ENCODE measurements around the gene TBC1D9B. TPM values are rescaled to one million over a fixed set of nuclear protein-coding genes. Genes with fewer than 3 reads are reported as not detected.

TBC1D9B gene
- total and polyA plus RNA-seq, 2 of the 13 experiments (the other 11 are each of a cell fraction or from before 2014, with no cell fraction given): 35.0 to 50.0 TPM

GRCh38 chr5:179820483-179821297 is 87.0 kb downstream of the TBC1D9B start, which contains the start of gene SQSTM1 (continued):
- peak; percentile 96 for TF ChIP-seq ERF (CRISPR knock-in tag; IDR thresholded peaks at IDR 0.05)
- TF ChIP-seq ZNF546 (CRISPR knock-in tag; conservative IDR thresholded peaks at IDR 0.05): peak; percentile 64; the same call in 1 of the 2 replicates
- TF ChIP-seq DR1 (CRISPR knock-in tag; IDR thresholded peaks at IDR 0.05): peak; percentile 98
- no peak for TF ChIP-seq MTA3 (CRISPR knock-in tag; IDR thresholded peaks at IDR 0.05)
- TF ChIP-seq ZNF577 (CRISPR knock-in tag; IDR thresholded peaks at IDR 0.05; ENCODE audit: borderline replicate concordance, low read depth): no peak
- peak; percentile 20 for TF ChIP-seq BCL3 (CRISPR knock-in tag; IDR thresholded peaks at IDR 0.05)
- no peak for TF ChIP-seq KDM6A (CRISPR knock-in tag; IDR thresholded peaks at IDR 0.05; ENCODE audit: low read depth)
- peak; percentile 84; the same call in 1 of the 2 replicates for TF ChIP-seq ZNF709 (CRISPR knock-in tag; IDR thresholded peaks at IDR 0.05)
- no peak for TF ChIP-seq STAG1 (CRISPR knock-in tag; IDR thresholded peaks at IDR 0.05)
- peak; percentile 97 for TF ChIP-seq POLR2AphosphoS5 (IDR thresholded peaks at IDR 0.05; ENCODE audit: low read depth, low read length)
- TF ChIP-seq ZNF234 (CRISPR knock-in tag; conservative IDR thresholded peaks at IDR 0.05): 0 out of 2 replicates have a peak, but pooled peaks have one; percentile 75
- no peak for TF ChIP-seq DNMT1 (CRISPR knock-in tag; IDR thresholded peaks at IDR 0.05)
- no peak for TF ChIP-seq RCOR2 (CRISPR knock-in tag; IDR thresholded peaks at IDR 0.05)
- TF ChIP-seq HOXA5 (CRISPR knock-in tag; IDR thresholded peaks at IDR 0.05): 0 out of 2 replicates have a peak, but pooled peaks have one; percentile 57
- TF ChIP-seq, protein P1, sequence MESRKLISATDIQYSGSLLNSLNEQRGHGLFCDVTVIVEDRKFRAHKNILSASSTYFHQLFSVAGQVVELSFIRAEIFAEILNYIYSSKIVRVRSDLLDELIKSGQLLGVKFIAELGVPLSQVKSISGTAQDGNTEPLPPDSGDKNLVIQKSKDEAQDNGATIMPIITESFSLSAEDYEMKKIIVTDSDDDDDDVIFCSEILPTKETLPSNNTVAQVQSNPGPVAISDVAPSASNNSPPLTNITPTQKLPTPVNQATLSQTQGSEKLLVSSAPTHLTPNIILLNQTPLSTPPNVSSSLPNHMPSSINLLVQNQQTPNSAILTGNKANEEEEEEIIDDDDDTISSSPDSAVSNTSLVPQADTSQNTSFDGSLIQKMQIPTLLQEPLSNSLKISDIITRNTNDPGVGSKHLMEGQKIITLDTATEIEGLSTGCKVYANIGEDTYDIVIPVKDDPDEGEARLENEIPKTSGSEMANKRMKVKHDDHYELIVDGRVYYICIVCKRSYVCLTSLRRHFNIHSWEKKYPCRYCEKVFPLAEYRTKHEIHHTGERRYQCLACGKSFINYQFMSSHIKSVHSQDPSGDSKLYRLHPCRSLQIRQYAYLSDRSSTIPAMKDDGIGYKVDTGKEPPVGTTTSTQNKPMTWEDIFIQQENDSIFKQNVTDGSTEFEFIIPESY (CRISPR knock-in tag; IDR thresholded peaks at IDR 0.05): no peak
- TF ChIP-seq ZFP90 (CRISPR knock-in tag; IDR thresholded peaks at IDR 0.05; ENCODE audit: borderline replicate concordance): peak; percentile 25; the same call in 1 of the 2 replicates
- TF ChIP-seq ZNF747 (CRISPR knock-in tag; IDR thresholded peaks at IDR 0.05; ENCODE audit: borderline replicate concordance): 0 out of 2 replicates have a peak, but pooled peaks have one; percentile 56
- TF ChIP-seq ZFP82 (CRISPR knock-in tag; IDR thresholded peaks at IDR 0.05; ENCODE audit: borderline replicate concordance): no peak
- no peak for TF ChIP-seq ZNF674 (CRISPR knock-in tag; IDR thresholded peaks at IDR 0.05; ENCODE audit: low read depth)
- TF ChIP-seq, protein P2, sequence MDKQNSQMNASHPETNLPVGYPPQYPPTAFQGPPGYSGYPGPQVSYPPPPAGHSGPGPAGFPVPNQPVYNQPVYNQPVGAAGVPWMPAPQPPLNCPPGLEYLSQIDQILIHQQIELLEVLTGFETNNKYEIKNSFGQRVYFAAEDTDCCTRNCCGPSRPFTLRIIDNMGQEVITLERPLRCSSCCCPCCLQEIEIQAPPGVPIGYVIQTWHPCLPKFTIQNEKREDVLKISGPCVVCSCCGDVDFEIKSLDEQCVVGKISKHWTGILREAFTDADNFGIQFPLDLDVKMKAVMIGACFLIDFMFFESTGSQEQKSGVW (CRISPR knock-in tag; IDR thresholded peaks at IDR 0.05; ENCODE audit: borderline replicate concordance): no peak
- TF ChIP-seq, protein P3, sequence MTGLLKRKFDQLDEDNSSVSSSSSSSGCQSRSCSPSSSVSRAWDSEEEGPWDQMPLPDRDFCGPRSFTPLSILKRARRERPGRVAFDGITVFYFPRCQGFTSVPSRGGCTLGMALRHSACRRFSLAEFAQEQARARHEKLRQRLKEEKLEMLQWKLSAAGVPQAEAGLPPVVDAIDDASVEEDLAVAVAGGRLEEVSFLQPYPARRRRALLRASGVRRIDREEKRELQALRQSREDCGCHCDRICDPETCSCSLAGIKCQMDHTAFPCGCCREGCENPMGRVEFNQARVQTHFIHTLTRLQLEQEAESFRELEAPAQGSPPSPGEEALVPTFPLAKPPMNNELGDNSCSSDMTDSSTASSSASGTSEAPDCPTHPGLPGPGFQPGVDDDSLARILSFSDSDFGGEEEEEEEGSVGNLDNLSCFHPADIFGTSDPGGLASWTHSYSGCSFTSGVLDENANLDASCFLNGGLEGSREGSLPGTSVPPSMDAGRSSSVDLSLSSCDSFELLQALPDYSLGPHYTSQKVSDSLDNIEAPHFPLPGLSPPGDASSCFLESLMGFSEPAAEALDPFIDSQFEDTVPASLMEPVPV (CRISPR knock-in tag; IDR thresholded peaks at IDR 0.05): no peak
- TF ChIP-seq RFXANK (CRISPR knock-in tag; IDR thresholded peaks at IDR 0.05): no peak
- no peak for TF ChIP-seq KDM1A (CRISPR knock-in tag; IDR thresholded peaks at IDR 0.05)
- no peak for TF ChIP-seq ETV6 (CRISPR knock-in tag; conservative IDR thresholded peaks at IDR 0.05)
- TF ChIP-seq POLR2A (IDR thresholded peaks at IDR 0.05; ENCODE audit: insufficient read depth in 1 of 2, low read depth in 2 of 2, low read length in 2 of 2): peak in 1 of 2 experiments; percentile 99; a peak in 2 of 4 replicates
- TF ChIP-seq, protein P4, sequence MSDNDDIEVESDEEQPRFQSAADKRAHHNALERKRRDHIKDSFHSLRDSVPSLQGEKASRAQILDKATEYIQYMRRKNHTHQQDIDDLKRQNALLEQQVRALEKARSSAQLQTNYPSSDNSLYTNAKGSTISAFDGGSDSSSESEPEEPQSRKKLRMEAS (IDR thresholded peaks at IDR 0.05): no peak

All from HepG2 (cell line).